Activated naive CD8-positive, alpha-beta T cell treated with anti-CD3 and anti-CD28 coated beads for 36 hours (primary cell): ENCODE measurements around the gene SCAANT1. TPM values are rescaled to one million over a fixed set of nuclear protein-coding genes. Genes with fewer than 3 reads are reported as not detected.

Experiments
- DNase-seq: peaks from one replicate; pipeline ENCODE4 v3.0.0; 2021
- H3K27ac Mint-ChIP-seq: one replicate; pipeline ENCODE4 v1.8.0; 2022; ENCODE audit warnings: mild to moderate bottlenecking, moderate library complexity, mixed read lengths
- H3K27me3 Mint-ChIP-seq: one replicate; pipeline ENCODE4 v1.8.0; 2022; ENCODE audit warnings: mild to moderate bottlenecking, mixed read lengths
- H3K36me3 Mint-ChIP-seq: one replicate; pipeline ENCODE4 v1.8.0; 2021; ENCODE audit warnings: mild to moderate bottlenecking, mixed read lengths
- H3K4me1 Mint-ChIP-seq: one replicate; pipeline ENCODE4 v1.8.0; 2021; ENCODE audit warnings: mixed read lengths
- H3K4me3 Mint-ChIP-seq: one replicate; pipeline ENCODE4 v1.8.0; 2022; ENCODE audit warnings: mild to moderate bottlenecking, moderate library complexity, mixed read lengths
- H3K9me3 Mint-ChIP-seq: one replicate; pipeline ENCODE4 v1.8.0; 2022; ENCODE audit warnings: mixed read lengths
- total RNA-seq, 2 experiments: library from RNA; stranded (reverse); gene quantifications; one replicate each; pipeline ENCODE4 v1.2.3, GENCODE V29; 2021

The SCAANT1 gene
- total RNA-seq, 2 experiments from 2014 or later, result not detected

- Mint-ChIP-seq H3K4me3 (no peak overlapping the region), H3K4me1 (peaks cover 40% of the 10 kb centered on the region), H3K36me3 (peaks cover 62% of the 10 kb centered on the region), H3K27ac (no peak overlapping the region), H3K9me3 (no peaks in the 10 kb centered on the region), H3K27me3 (no peaks in the 10 kb centered on the region)
- no peak for DNase-seq
Observed at GRCh38 chr3:63920001-63920400, 7.8 kb upstream of the SCAANT1 start.

- Mint-ChIP-seq H3K4me3 (no peak overlapping the region), H3K36me3 (peaks cover 61% of the 10 kb centered on the region), H3K9me3 (no peaks in the 10 kb centered on the region), H3K27me3 (no peaks in the 10 kb centered on the region), H3K4me1 (peaks cover 45% of the 10 kb centered on the region), H3K27ac (no peak overlapping the region)
- DNase-seq, result no peak
Observed at GRCh38 chr3:63918321-63918720, 6.1 kb upstream of the SCAANT1 start.

- peak overlapping the region; percentile 50 for H3K27ac Mint-ChIP-seq
- peaks cover 50% of the 10 kb centered on the region for H3K36me3 Mint-ChIP-seq
- no peak for DNase-seq
- H3K9me3 Mint-ChIP-seq, result no peaks in the 10 kb centered on the region
- peaks cover 47% of the 10 kb centered on the region for H3K4me1 Mint-ChIP-seq
- H3K4me3 Mint-ChIP-seq, result peak overlapping the region; percentile 89
- H3K27me3 Mint-ChIP-seq, result no peaks in the 10 kb centered on the region
Observed at GRCh38 chr3:63914312-63914711, 2.1 kb upstream of the SCAANT1 start.

GRCh38 chr3:63912768-63913588 is 795 bp upstream of the SCAANT1 start:
- peaks cover 39% of the 10 kb centered on the region for H3K36me3 Mint-ChIP-seq
- peaks cover 43% of the 10 kb centered on the region for H3K4me1 Mint-ChIP-seq
- no peaks in the 10 kb centered on the region for H3K9me3 Mint-ChIP-seq
- peak overlapping the region; percentile 89 for H3K4me3 Mint-ChIP-seq
- DNase-seq, result peak; percentile 45
- H3K27ac Mint-ChIP-seq, result peak overlapping the region; percentile 88
- H3K27me3 Mint-ChIP-seq, result no peaks in the 10 kb centered on the region

GRCh38 chr3:63911509-63911872 is 692 bp downstream of the SCAANT1 start:
- Mint-ChIP-seq H3K27ac (peak overlapping the region; percentile 86), H3K9me3 (no peaks in the 10 kb centered on the region), H3K27me3 (no peaks in the 10 kb centered on the region), H3K4me1 (peaks cover 34% of the 10 kb centered on the region), H3K36me3 (peaks cover 24% of the 10 kb centered on the region), H3K4me3 (peak overlapping the region; percentile 86)
- no peak for DNase-seq

- Mint-ChIP-seq H3K4me1 (peaks cover 30% of the 10 kb centered on the region), H3K9me3 (no peaks in the 10 kb centered on the region), H3K27me3 (no peaks in the 10 kb centered on the region), H3K36me3 (peaks cover 21% of the 10 kb centered on the region), H3K4me3 (peak overlapping the region; percentile 86), H3K27ac (peak overlapping the region; percentile 86)
- no peak for DNase-seq
Observed at GRCh38 chr3:63910891-63911290, 1.3 kb downstream of the SCAANT1 start.

GRCh38 chr3:63910001-63910400 is 2.2 kb downstream of the SCAANT1 start:
- peaks cover 19% of the 10 kb centered on the region for H3K36me3 Mint-ChIP-seq
- no peak for DNase-seq
- no peaks in the 10 kb centered on the region for H3K9me3 Mint-ChIP-seq
- H3K4me3 Mint-ChIP-seq, result no peak overlapping the region
- H3K27ac Mint-ChIP-seq, result no peak overlapping the region
- H3K4me1 Mint-ChIP-seq, result peaks cover 28% of the 10 kb centered on the region
- H3K27me3 Mint-ChIP-seq, result no peaks in the 10 kb centered on the region

- no peaks in the 10 kb centered on the region for H3K9me3 Mint-ChIP-seq
- H3K4me1 Mint-ChIP-seq, result peaks cover 27% of the 10 kb centered on the region
- H3K27me3 Mint-ChIP-seq, result no peaks in the 10 kb centered on the region
- no peak overlapping the region for H3K4me3 Mint-ChIP-seq
- H3K36me3 Mint-ChIP-seq, result peaks cover 14% of the 10 kb centered on the region
- no peak for DNase-seq
- no peak overlapping the region for H3K27ac Mint-ChIP-seq
Observed at GRCh38 chr3:63909431-63909830, 2.8 kb downstream of the SCAANT1 start.

GRCh38 chr3:63908776-63909175 is 3.4 kb downstream of the SCAANT1 start:
- DNase-seq, result no peak
- Mint-ChIP-seq H3K4me1 (peaks cover 21% of the 10 kb centered on the region), H3K27ac (no peak overlapping the region), H3K9me3 (no peaks in the 10 kb centered on the region), H3K27me3 (no peaks in the 10 kb centered on the region), H3K4me3 (no peak overlapping the region), H3K36me3 (peaks cover 11% of the 10 kb centered on the region)

- no peak overlapping the region for H3K27ac Mint-ChIP-seq
Observed at GRCh38 chr3:63908081-63908736, 4.0 kb downstream of the SCAANT1 start.

GRCh38 chr3:63905731-63906620 is 6.2 kb downstream of the SCAANT1 start:
- Mint-ChIP-seq H3K27ac (no peak overlapping the region), H3K36me3 (peaks cover 9% of the 10 kb centered on the region), H3K27me3 (no peaks in the 10 kb centered on the region), H3K4me1 (peaks cover 9% of the 10 kb centered on the region), H3K4me3 (no peak overlapping the region), H3K9me3 (peaks cover 2% of the 10 kb centered on the region)
- no peak for DNase-seq

More at GRCh38 chr3:63908081-63908736, 4.0 kb downstream of the SCAANT1 start:
- H3K27me3 Mint-ChIP-seq, result no peaks in the 10 kb centered on the region
- no peaks in the 10 kb centered on the region for H3K9me3 Mint-ChIP-seq
- H3K4me1 Mint-ChIP-seq, result peaks cover 17% of the 10 kb centered on the region
- DNase-seq, result no peak
- peaks cover 6% of the 10 kb centered on the region for H3K36me3 Mint-ChIP-seq
- H3K4me3 Mint-ChIP-seq, result no peak overlapping the region

- Mint-ChIP-seq H3K4me1 (peaks cover 28% of the 10 kb centered on the region), H3K27ac (no peak overlapping the region), H3K9me3 (peaks cover 2% of the 10 kb centered on the region), H3K36me3 (peaks cover 32% of the 10 kb centered on the region), H3K27me3 (no peaks in the 10 kb centered on the region), H3K4me3 (no peak overlapping the region)
- DNase-seq, result no peak
Observed at GRCh38 chr3:63900459-63900858, 11.7 kb downstream of the SCAANT1 start.

GRCh38 chr3:63900010-63900409 is 12.2 kb downstream of the SCAANT1 start:
- Mint-ChIP-seq H3K27ac (no peak overlapping the region), H3K9me3 (peaks cover 2% of the 10 kb centered on the region), H3K4me3 (no peak overlapping the region), H3K27me3 (no peaks in the 10 kb centered on the region), H3K4me1 (peaks cover 31% of the 10 kb centered on the region), H3K36me3 (peaks cover 32% of the 10 kb centered on the region)
- no peak for DNase-seq

GRCh38 chr3:63896332-63897030 is 15.7 kb downstream of the SCAANT1 start:
- peaks cover 2% of the 10 kb centered on the region for H3K9me3 Mint-ChIP-seq
- no peak for DNase-seq
- H3K27ac Mint-ChIP-seq, result peak overlapping the region; percentile 20
- H3K36me3 Mint-ChIP-seq, result peaks cover 37% of the 10 kb centered on the region
- peaks cover 43% of the 10 kb centered on the region for H3K4me1 Mint-ChIP-seq
- no peak overlapping the region for H3K4me3 Mint-ChIP-seq
- H3K27me3 Mint-ChIP-seq, result no peaks in the 10 kb centered on the region
